GM19238 (cell line): ENCODE data around the gene ADGRD2.

Experiments
- DNase-seq: peaks from one replicate; pipeline ENCODE4 v3.0.0; 2011; ENCODE audit warnings: low spot score; ENCODE audit not compliant: insufficient read length

ADGRD2 gene

GRCh38 chr9:124457079-124457886, 7.0 kb downstream of the ADGRD2 start:
- DNase-seq, result no peak

- no peak for DNase-seq
These were observed 7.7 kb downstream of the ADGRD2 start for GRCh38 chr9:124457887-124458431.

GRCh38 chr9:124458441-124458840, 8.2 kb downstream of the ADGRD2 start:
- no peak for DNase-seq

GRCh38 chr9:124462739-124463138, 12.5 kb downstream of the ADGRD2 start:
- DNase-seq, result no peak

GRCh38 chr9:124465736-124466135, 15.5 kb downstream of the ADGRD2 start:
- DNase-seq, result no peak

GRCh38 chr9:124467410-124468060, 17.3 kb downstream of the ADGRD2 start:
- no peak for DNase-seq

- no peak for DNase-seq
These were observed 17.9 kb downstream of the ADGRD2 start for GRCh38 chr9:124468061-124468740.

- DNase-seq, result no peak
These were observed 19.0 kb downstream of the ADGRD2 start for GRCh38 chr9:124469011-124469832.

GRCh38 chr9:124470306-124470705, 20.1 kb downstream of the ADGRD2 start:
- no peak for DNase-seq

GRCh38 chr9:124470726-124471125, 20.5 kb downstream of the ADGRD2 start:
- no peak for DNase-seq

- no peak for DNase-seq
These were observed 21.5 kb downstream of the ADGRD2 start for GRCh38 chr9:124471761-124472160.

GRCh38 chr9:124472770-124473169, 22.5 kb downstream of the ADGRD2 start:
- DNase-seq, result no peak

GRCh38 chr9:124473310-124473709, 23.1 kb downstream of the ADGRD2 start:
- no peak for DNase-seq

GRCh38 chr9:124474151-124474550, 23.9 kb downstream of the ADGRD2 start:
- DNase-seq, result no peak

- DNase-seq, result no peak
These were observed 25.1 kb downstream of the ADGRD2 start for GRCh38 chr9:124475158-124475867.

- no peak for DNase-seq
These were observed 25.8 kb downstream of the ADGRD2 start for GRCh38 chr9:124475868-124476690.

- DNase-seq, result no peak
These were observed 27.0 kb downstream of the ADGRD2 start for GRCh38 chr9:124477211-124477647.

GRCh38 chr9:124477648-124478285, 27.5 kb downstream of the ADGRD2 start:
- no peak for DNase-seq

GRCh38 chr9:124478354-124478753, 28.1 kb downstream of the ADGRD2 start:
- DNase-seq, result no peak
